Activated naive CD4-positive, alpha-beta T cell treated with anti-CD3 and anti-CD28 coated beads for 36 hours (primary cell): ENCODE data around the gene NPAT. TPM values are rescaled to one million over a fixed set of nuclear protein-coding genes. Genes with fewer than 3 reads are reported as not detected.
A peak's percentile ranks its signal among the peaks of the same experiment; 100 is the strongest.

Experiments
- CTCF ChIA-PET: fragments of 350-600 bp; sonication (Branson Sonifier 250); formaldehyde crosslinking; loops from one replicate; lab custom pipeline; 2021; ENCODE audit warnings: antibody characterized with exemption; lab: Charles Lee
- DNase-seq: peaks from one replicate; pipeline ENCODE4 v3.0.0-alpha.2; 2020
- H3K27ac Mint-ChIP-seq: one replicate; pipeline ENCODE4 v1.8.0; 2021; ENCODE audit warnings: mild to moderate bottlenecking, mixed read lengths
- H3K27me3 Mint-ChIP-seq: one replicate; pipeline ENCODE4 v1.8.0; 2021; ENCODE audit warnings: low read depth, mixed read lengths
- H3K36me3 Mint-ChIP-seq: one replicate; pipeline ENCODE4 v1.8.0; 2021; ENCODE audit warnings: low read depth, mixed read lengths
- H3K4me1 Mint-ChIP-seq: one replicate; pipeline ENCODE4 v1.8.0; 2021; ENCODE audit warnings: low read depth, mixed read lengths
- H3K4me3 Mint-ChIP-seq: one replicate; pipeline ENCODE4 v1.8.0; 2021; ENCODE audit warnings: mild to moderate bottlenecking, moderate library complexity, mixed read lengths
- H3K9me3 Mint-ChIP-seq: one replicate; pipeline ENCODE4 v1.8.0; 2021; ENCODE audit warnings: mixed read lengths
- intact Hi-C: fragments of 100-400 bp; cut with micrococcal nuclease; formaldehyde crosslinking; loops from one replicate; pipeline ENCODE4 v1.15.1; 2023
- total RNA-seq, 2 experiments: library from RNA; stranded (reverse); gene quantifications; one replicate each; pipeline ENCODE4 v1.2.3, GENCODE V29; 2021

Gene NPAT
- total RNA-seq, 2 experiments from 2014 or later: 22.2 to 22.3 TPM

DNA sequence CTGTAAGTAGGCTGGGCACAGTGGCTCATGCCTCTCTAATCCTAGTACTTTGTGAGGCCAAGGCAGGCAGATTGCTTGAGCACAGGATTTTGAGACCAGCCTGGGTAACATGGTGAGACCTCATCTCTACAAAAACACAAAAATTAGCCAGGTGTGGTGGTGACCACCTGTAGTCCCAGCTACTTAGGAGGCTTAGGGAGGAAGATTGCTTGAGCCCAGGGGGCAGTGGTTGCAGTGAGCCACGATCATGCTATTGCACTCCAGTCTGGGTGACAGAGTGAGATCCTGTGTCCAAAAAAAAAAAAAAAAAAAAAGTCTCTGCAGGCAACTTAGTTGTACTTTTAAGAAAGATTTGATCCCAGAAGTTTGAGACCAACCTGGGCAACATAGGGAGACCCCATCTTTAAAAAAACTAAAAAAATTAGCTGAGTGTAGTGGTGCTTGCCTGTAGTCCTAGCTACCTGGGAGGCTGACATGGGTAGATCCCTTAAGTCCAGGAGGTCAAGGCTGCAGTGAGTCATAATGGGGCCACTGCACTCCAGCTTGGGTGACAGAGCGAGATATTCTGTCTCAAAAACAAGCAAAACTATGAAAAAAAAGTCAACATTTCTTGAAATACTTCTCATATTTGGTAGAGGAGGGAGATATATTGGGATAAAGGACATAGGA is 11.0 kb upstream of the NPAT start:
- DNase-seq: no peak
- H3K4me3 Mint-ChIP-seq: no peak overlapping the region
- H3K4me1 Mint-ChIP-seq: peaks cover 77% of the 10 kb centered on the region
- CTCF ChIA-PET: no interaction called here
- no peaks in the 10 kb centered on the region for H3K27me3 Mint-ChIP-seq
- H3K27ac Mint-ChIP-seq: peak overlapping the region; percentile 93
- H3K9me3 Mint-ChIP-seq: no peaks in the 10 kb centered on the region
- intact Hi-C loops: no loop called here
- peaks cover 23% of the 10 kb centered on the region for H3K36me3 Mint-ChIP-seq

DNA sequence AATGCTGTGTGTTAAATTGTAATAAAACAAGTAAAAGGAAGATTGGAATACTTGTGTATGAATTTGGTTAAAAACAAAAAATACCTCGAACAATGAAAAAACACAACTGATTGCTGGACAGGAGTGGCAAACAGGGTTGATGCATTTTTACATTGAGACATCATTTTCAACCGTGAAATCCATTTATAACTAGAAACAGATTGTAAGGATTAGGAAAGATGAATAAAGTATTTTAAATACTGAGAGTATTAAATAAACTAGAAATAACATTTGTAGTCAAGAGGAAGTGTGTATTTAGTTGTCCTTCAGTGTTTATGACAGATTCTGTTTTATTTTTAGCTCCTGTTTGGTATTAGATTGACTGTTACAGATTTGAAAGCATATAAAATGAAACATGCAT is 5.8 kb upstream of the NPAT start:
- peaks cover 48% of the 10 kb centered on the region for H3K4me1 Mint-ChIP-seq
- H3K9me3 Mint-ChIP-seq: no peaks in the 10 kb centered on the region
- CTCF ChIA-PET: interaction anchor here (0.6 to 1.6 kb wide), 5 partner anchors 9 to 342 kb away, joined by 3 to 8 read pairs (median 4); no protein-coding TSS in a partner anchor
- intact Hi-C loops: no loop called here
- no peak for DNase-seq
- peaks cover 18% of the 10 kb centered on the region for H3K36me3 Mint-ChIP-seq
- H3K4me3 Mint-ChIP-seq: peak overlapping the region; percentile 65
- H3K27ac Mint-ChIP-seq: peak overlapping the region; percentile 93
- H3K27me3 Mint-ChIP-seq: no peaks in the 10 kb centered on the region

DNA sequence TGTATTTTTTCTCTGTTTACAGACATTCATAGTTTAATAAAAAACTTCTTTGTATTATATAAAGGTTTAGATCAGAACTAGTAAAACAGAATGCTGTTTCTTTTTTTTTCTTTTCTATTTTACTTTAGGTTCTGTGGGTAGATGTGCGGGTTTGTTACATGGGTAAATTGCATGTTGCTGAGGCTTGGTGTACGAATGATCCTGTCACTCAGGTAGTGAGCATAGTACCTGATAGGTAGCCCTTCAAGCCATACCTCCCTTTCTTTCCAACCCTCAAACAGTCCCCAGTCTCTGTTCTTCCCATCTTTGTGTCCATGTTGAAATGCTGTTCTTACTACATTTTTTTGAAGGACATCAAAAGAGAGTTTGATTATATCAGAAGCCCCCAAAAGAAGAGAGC is 3.6 kb upstream of the NPAT start:
- intact Hi-C loops: no loop called here
- H3K4me3 Mint-ChIP-seq: peak overlapping the region; percentile 89
- no peaks in the 10 kb centered on the region for H3K9me3 Mint-ChIP-seq
- CTCF ChIA-PET: interaction anchor here (0.8 to 7.0 kb wide), 2 partner anchors 12 to 63 kb away, joined by 3 to 87 read pairs; no protein-coding TSS in a partner anchor
- DNase-seq: no peak
- peaks cover 32% of the 10 kb centered on the region for H3K4me1 Mint-ChIP-seq
- peak overlapping the region; percentile 98 for H3K27ac Mint-ChIP-seq
- H3K36me3 Mint-ChIP-seq: peaks cover 8% of the 10 kb centered on the region
- no peaks in the 10 kb centered on the region for H3K27me3 Mint-ChIP-seq

DNA sequence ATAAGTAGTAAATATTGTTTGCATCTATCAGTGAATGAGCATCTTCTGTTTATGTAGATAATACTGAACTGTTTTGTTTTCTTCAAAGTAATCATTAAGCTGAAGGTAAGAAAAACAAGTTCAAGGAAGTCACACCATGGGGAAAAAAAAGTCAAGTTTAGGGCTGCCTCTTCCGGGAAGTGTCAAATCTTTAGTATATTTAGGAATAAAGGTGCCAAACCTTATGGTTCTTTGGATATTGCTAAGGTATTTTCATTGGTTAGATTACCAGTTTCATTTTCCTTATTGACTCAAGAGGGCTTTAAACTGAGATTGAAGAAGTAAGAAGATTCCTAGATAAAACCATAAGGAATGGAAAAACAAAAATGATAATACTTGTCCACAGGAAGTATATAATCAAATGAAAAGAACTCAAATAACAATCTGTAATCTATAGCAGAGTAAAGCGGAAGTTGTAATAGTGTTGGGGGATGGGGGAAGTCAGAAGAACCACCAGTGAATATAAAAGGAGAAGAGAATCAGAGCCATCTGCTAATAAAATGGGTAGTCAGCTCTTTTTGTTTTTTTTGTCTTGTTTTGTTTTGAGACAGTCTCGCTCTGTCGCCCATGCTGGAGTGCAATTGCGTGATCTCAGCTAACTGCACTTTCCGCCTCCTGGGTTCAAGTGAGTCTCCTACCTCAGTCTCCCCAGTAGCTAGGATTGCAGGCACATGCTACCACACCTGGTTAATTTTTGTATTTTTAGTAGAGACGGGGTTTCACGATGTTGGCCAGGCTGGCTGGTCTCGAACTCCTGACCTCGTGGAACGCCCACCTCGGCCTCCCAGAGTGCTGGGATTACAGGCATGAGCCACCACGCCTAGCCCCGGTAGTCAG is 2.7 kb upstream of the NPAT start:
- H3K27ac Mint-ChIP-seq: no peak overlapping the region

DNA sequence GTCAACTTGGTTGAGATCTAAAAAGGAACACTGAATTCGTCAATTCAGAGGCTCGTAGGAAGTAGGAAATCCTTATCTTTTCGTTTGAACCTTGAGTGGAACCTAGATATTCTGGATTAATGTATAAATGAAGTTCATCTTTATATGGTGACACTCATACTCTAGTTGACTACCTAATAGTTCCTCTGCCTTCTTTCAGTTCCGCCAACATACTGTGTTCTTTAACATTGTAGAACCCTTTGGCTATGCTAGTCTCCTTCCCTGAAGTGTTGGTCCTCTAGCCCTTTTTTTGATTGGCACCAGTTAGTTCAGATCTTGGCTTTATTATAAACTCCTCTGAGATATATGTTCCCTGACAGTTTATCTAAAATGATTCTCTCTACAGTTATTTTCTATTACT is 1.9 kb upstream of the NPAT start:
- intact Hi-C loops: loop anchor here (1.0 to 5.0 kb wide), 3 partner anchors 62 to 657 kb away; partner anchors contain the start of genes ALKBH8 and SLC35F2
- Mint-ChIP-seq H3K4me3 (no peak overlapping the region), H3K27me3 (no peaks in the 10 kb centered on the region), H3K36me3 (peaks cover 9% of the 10 kb centered on the region), H3K4me1 (peaks cover 30% of the 10 kb centered on the region), H3K9me3 (no peaks in the 10 kb centered on the region), H3K27ac (no peak overlapping the region)
- no peak for DNase-seq
- CTCF ChIA-PET: interaction anchor here (0.9 to 7.0 kb wide), 6 partner anchors 14 to 113 kb away, joined by 3 to 87 read pairs (median 3); no protein-coding TSS in a partner anchor

More for the DNA sequence above, 2.7 kb upstream of the NPAT start:
- Mint-ChIP-seq H3K9me3 (no peaks in the 10 kb centered on the region), H3K4me1 (peaks cover 30% of the 10 kb centered on the region), H3K27me3 (no peaks in the 10 kb centered on the region), H3K4me3 (no peak overlapping the region), H3K36me3 (peaks cover 10% of the 10 kb centered on the region)
- DNase-seq: peak; percentile 57
- intact Hi-C loops: loop anchor here (1.0 to 5.0 kb wide), 6 partner anchors 11 to 658 kb away; partner anchors contain the start of genes ALKBH8 and SLC35F2
- CTCF ChIA-PET: interaction anchor here (0.9 to 7.0 kb wide), 2 partner anchors 13 to 19 kb away, joined by 3 to 87 read pairs; no protein-coding TSS in a partner anchor

DNA sequence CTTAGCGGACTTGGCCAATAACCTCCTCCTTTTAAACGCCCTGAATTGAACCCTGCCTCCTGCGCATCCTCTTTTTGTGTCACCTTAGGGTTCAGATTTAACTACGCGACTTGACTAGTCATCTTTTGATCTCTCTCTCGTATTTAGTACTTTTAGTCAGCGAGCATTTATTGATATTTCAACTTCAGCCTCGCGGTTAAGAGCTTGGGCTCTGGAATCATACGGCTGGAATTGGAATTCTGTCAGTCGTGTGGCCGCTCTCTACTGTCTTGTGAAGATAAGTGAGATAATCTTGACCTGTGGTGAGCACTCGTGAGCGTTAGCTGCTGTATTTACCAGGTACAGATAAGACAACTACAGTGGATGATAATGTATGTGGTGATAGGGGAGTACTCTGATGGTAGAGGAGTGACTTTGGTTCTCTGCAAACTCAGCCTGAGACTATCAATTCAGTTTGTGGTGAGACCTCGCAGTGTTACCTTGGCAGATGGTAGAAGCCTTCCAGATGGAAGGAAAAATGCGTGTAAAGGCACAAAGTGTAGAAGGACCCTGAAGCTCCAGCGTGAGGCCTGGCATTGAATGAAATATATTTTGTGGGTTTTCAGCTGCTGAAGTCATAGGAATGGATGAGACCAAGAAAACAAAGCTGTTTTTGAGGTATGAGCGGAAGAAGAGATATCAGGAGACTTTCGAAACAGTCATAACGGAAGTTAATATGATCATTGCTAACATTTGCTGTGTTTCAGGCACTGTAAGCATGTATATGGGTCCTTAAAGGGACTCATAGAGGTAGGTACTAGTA is 1.1 kb upstream of the NPAT start:
- Mint-ChIP-seq H3K9me3 (no peaks in the 10 kb centered on the region), H3K27me3 (no peaks in the 10 kb centered on the region), H3K36me3 (peaks cover 8% of the 10 kb centered on the region), H3K4me1 (peaks cover 31% of the 10 kb centered on the region), H3K4me3 (no peak overlapping the region), H3K27ac (no peak overlapping the region)
- CTCF ChIA-PET: interaction anchor here (0.6 to 7.0 kb wide), 8 partner anchors 15 to 516 kb away, joined by 3 to 87 read pairs (median 3); partner anchors contain the start of gene ACAT1
- intact Hi-C loops: loop anchor here (1.0 to 5.0 kb wide), 10 partner anchors 18 to 656 kb away; partner anchors contain the start of genes ALKBH8, CUL5 and SLC35F2
- peak; percentile 79 for DNase-seq

DNA sequence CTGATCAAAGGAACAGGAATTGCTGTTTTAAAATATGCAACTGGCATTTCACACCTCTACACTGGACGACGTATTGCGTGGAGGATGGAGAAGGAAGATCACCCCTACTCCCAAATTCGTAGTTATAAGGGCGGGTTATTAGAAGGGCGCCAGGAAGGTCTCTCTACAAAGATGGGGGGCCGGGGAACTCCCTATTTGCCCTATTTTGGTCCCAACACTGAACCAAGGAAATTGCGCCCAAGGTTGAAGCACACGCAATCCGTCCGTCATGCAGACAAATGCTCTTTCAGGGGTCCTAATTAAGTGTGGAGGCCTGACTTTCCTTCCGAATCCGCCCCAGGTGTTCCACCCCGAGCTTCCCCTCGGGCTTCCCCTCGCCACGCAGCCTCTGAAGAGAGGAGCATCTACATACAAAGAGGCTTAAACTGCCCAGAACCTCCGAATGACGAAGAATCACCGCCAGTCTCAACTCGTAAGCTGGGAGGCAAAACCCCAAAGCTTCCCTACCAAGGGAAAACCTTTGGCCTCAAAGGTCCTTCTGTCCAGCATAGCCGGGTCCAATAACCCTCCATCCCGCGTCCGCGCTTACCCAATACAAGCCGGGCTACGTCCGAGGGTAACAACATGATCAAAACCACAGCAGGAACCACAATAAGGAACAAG is 396 bp downstream of the NPAT start:
- no peaks in the 10 kb centered on the region for H3K9me3 Mint-ChIP-seq
- H3K36me3 Mint-ChIP-seq: peaks cover 7% of the 10 kb centered on the region
- peaks cover 38% of the 10 kb centered on the region for H3K4me1 Mint-ChIP-seq
- H3K27me3 Mint-ChIP-seq: no peaks in the 10 kb centered on the region
- CTCF ChIA-PET: interaction anchor here (1.0 to 7.0 kb wide), 5 partner anchors 16 to 428 kb away, joined by 3 to 87 read pairs (median 5); no protein-coding TSS in a partner anchor
- peak; percentile 64 for DNase-seq
- intact Hi-C loops: loop anchor here (1.0 to 5.0 kb wide), 12 partner anchors 22 to 655 kb away; partner anchors contain the start of genes ACAT1, ALKBH8, C11orf65 and CUL5
- no peak overlapping the region for H3K4me3 Mint-ChIP-seq
- no peak overlapping the region for H3K27ac Mint-ChIP-seq

DNA sequence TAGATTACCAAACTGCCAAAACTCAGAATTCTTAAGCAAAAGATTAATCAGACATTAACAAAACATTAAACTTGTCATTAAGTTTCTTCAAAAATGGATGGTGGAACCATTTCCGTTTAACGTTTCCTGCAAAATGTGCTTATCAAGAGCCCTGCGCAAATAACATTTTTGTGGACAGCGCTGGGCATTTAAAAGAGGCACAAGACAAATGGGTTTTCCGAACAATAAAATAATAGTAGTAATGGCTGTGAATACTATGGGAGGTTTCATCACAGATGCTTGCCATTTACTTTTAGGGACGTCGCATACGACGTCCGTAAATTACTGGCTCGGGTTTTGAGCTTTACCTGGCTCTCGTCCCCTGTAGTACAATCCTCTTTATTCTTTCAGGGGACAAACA is 1.1 kb downstream of the NPAT start:
- intact Hi-C loops: loop anchor here (1.0 to 5.0 kb wide), 3 partner anchors 85 to 654 kb away; partner anchors contain the start of genes ALKBH8 and SLC35F2
- H3K36me3 Mint-ChIP-seq: peaks cover 8% of the 10 kb centered on the region
- H3K4me3 Mint-ChIP-seq: no peak overlapping the region
- H3K27ac Mint-ChIP-seq: no peak overlapping the region
- no peaks in the 10 kb centered on the region for H3K27me3 Mint-ChIP-seq
- H3K9me3 Mint-ChIP-seq: no peaks in the 10 kb centered on the region
- H3K4me1 Mint-ChIP-seq: peaks cover 44% of the 10 kb centered on the region
- no peak for DNase-seq
- CTCF ChIA-PET: interaction anchor here (0.9 to 7.0 kb wide), 6 partner anchors 17 to 428 kb away, joined by 3 to 87 read pairs (median 4); no protein-coding TSS in a partner anchor

DNA sequence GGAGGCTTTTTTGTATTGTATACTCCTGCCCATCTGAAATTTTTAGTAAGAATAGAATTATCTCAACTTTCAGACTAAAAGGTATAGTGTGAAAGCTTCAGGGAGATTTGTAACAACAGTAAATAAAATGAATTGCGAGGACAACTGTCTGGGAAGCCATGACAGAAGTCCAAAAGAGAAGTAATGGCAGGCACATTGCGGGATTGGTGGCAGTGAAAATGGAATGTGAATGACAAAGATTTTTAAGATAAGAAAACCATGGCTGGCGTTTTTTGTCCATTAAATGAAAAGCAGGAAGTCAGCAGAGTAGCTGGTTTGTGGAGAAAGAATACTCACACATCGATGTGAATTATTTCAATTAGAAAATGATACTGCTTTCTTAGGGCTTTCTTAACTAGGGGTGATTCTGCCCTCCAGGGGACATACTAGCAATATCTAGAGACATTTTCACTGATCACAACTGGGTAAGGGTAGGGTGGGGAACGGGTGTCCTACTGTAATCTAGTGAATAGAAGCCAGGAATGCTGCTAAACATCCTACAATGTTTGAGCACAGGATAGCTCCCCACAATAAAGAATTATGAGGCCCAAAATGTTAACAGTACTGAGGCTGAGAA is 1.6 kb downstream of the NPAT start:
- intact Hi-C loops: loop anchor here (1.0 to 5.0 kb wide), 3 partner anchors 85 to 654 kb away; partner anchors contain the start of genes ALKBH8 and SLC35F2
- peaks cover 9% of the 10 kb centered on the region for H3K36me3 Mint-ChIP-seq
- no peaks in the 10 kb centered on the region for H3K27me3 Mint-ChIP-seq
- CTCF ChIA-PET: interaction anchor here (0.6 to 7.0 kb wide), 9 partner anchors 12 to 429 kb away, joined by 3 to 87 read pairs (median 3); no protein-coding TSS in a partner anchor
- no peak overlapping the region for H3K27ac Mint-ChIP-seq
- DNase-seq: no peak
- no peaks in the 10 kb centered on the region for H3K9me3 Mint-ChIP-seq
- no peak overlapping the region for H3K4me3 Mint-ChIP-seq
- peaks cover 47% of the 10 kb centered on the region for H3K4me1 Mint-ChIP-seq

DNA sequence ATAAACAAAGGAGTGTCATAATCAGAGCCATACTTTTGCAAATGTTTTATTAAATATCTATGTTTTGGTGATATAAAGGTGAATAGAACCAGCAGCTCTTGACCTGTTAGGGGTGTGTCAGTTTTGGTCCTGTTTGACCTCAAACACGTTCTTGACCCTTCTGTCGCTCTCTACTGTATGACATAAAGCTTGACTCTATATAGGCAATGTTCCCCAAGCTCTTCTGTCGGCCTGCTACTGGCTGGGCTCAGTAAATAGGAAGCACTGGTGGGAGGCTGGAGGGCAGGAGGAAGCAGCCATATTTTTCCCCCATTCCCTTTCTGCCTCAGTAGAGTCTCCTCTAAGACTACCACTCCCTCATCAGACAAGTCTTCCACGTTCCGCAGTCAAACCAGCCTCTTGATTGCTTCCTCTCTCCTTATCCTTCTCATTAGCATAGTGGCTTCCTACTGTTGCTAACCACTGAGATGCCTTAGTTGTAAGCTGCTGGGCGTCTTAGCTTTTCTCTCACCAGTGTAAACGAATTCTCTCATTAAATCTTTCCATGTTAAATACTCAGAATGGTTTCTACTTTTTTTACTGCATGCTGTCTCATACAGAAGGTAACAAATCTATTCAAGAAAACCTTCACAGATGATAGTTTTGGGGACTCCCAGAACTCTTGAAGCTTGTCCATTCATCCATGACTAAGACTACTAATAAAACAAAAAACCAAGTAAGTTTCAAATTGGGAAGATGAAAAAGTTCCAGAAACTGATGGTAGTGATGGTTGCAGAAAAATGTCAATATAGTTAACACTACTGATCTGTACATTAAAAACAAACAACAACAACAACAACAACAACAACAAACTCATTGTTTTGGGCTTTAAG is 3.3 kb downstream of the NPAT start:
- intact Hi-C loops: no loop called here
- peaks cover 55% of the 10 kb centered on the region for H3K4me1 Mint-ChIP-seq
- DNase-seq: no peak
- H3K4me3 Mint-ChIP-seq: peak overlapping the region; percentile 37
- H3K27me3 Mint-ChIP-seq: no peaks in the 10 kb centered on the region
- peak overlapping the region; percentile 65 for H3K27ac Mint-ChIP-seq
- CTCF ChIA-PET: interaction anchor here (0.5 to 0.9 kb wide), 3 partner anchors 10 to 102 kb away, joined by 3 to 4 read pairs (median 3); no protein-coding TSS in a partner anchor
- H3K36me3 Mint-ChIP-seq: peaks cover 11% of the 10 kb centered on the region
- no peaks in the 10 kb centered on the region for H3K9me3 Mint-ChIP-seq
